MM.1S (cell line): ENCODE data around the gene ACAD11.

Source experiments
- CTCF ChIP-seq: fragments of 300-600 bp; sonication (generic); IDR thresholded peaks from 2 replicates; pipeline ENCODE4 v1.5.1; 2016; ENCODE audit warnings: antibody characterized with exemption, low read length, mixed read lengths
- EZH2 ChIP-seq: fragments of 300-600 bp; sonication (generic); optimal IDR thresholded peaks from 2 replicates; pipeline ENCODE3; 2017; ENCODE audit warnings: low read depth, mild to moderate bottlenecking, antibody characterized with exemption, low read length, mixed read lengths
- EZH2phosphoT487 ChIP-seq: fragments of 300-600 bp; sonication (generic); IDR thresholded peaks from 2 replicates; pipeline ENCODE4 v1.6.1; 2018; ENCODE audit warnings: antibody characterized with exemption, low read length

GRCh38 chr3:132661101-132661500, 1.5 kb upstream of the ACAD11 start:
- TF ChIP-seq CTCF (no peak), EZH2 (no peak), EZH2phosphoT487 (no peak)
